PFSK-1 (cell line): ENCODE measurements around the gene TCEANC.

Source experiments
- FOXP2 ChIP-seq: optimal IDR thresholded peaks from 2 replicates; pipeline ENCODE3; 2011; ENCODE audit warnings: borderline replicate concordance, control low read depth, inconsistent platforms; ENCODE audit not compliant: insufficient read depth; ENCODE audit errors: extremely low read length, extremely low read depth
- POLR2AphosphoS5 ChIP-seq: IDR thresholded peaks from 2 replicates; pipeline ENCODE4 v1.6.1; 2012; ENCODE audit warnings: low read depth, mild to moderate bottlenecking, control low read depth, low read length, moderate library complexity
- REST ChIP-seq, 2 experiments: IDR thresholded peaks; 2 replicates each; pipeline versions ENCODE4 v1.6.1 to v1.8.0; 2011 to 2012; ENCODE audit warnings: low read depth in 2 of 2, low read length in 2 of 2, control low read depth in 1 of 2, inconsistent platforms in 1 of 2, mild to moderate bottlenecking in 1 of 2, moderate library complexity in 1 of 2; ENCODE audit not compliant: insufficient read depth in 1 of 2
- SIN3A ChIP-seq: IDR thresholded peaks from 2 replicates; pipeline ENCODE4 v1.6.1; 2012; ENCODE audit warnings: mild to moderate bottlenecking, low read length, moderate library complexity, borderline replicate concordance; ENCODE audit not compliant: insufficient read depth
- TAF1 ChIP-seq: IDR thresholded peaks from 2 replicates; pipeline ENCODE4 v1.6.1; 2012; ENCODE audit warnings: low read length, control low read depth, borderline replicate concordance; ENCODE audit not compliant: insufficient read depth

TCEANC gene

GRCh38 chrX:13695601-13696115, 42.7 kb downstream of the TCEANC start:
- no peak for TF ChIP-seq REST (IDR thresholded peaks at IDR 0.05; ENCODE audit: insufficient read depth in 1 of 2, low read depth in 2 of 2, low read length in 2 of 2)
- no peak for TF ChIP-seq SIN3A
- no peak for TF ChIP-seq FOXP2
- no peak for TF ChIP-seq TAF1
- TF ChIP-seq POLR2AphosphoS5: no peak

GRCh38 chrX:13697455-13697854, 44.5 kb downstream of the TCEANC start:
- TF ChIP-seq FOXP2 (no peak), REST (IDR thresholded peaks at IDR 0.05; ENCODE audit: insufficient read depth in 1 of 2, low read depth in 2 of 2, low read length in 2 of 2) (no peak), SIN3A (no peak), TAF1 (no peak), POLR2AphosphoS5 (no peak)

DNA sequence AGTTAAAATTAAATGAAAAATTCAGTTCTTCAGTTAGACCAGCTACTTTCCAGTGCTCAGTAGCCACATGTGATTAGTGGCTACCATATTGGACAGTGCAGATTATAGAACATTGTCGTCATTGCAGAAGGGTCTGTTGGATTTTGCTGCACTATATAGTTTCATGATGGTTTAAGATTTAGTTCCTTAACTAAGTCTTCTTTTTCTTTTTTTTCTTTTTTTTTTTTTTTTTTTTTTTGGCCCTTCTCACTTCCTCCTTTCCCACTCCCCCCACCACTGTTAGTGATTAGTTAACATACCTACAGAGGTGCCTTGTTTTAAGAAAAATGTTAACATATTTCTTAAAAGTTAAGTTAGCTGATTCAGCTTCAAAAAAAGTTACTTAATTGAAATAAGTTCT, 45.0 kb downstream of the TCEANC start:
- TF ChIP-seq FOXP2: no peak
- TF ChIP-seq POLR2AphosphoS5: no peak
- no peak for TF ChIP-seq SIN3A
- no peak for TF ChIP-seq TAF1
- TF ChIP-seq REST (IDR thresholded peaks at IDR 0.05; ENCODE audit: insufficient read depth in 1 of 2, low read depth in 2 of 2, low read length in 2 of 2): no peak

GRCh38 chrX:13698432-13698831, 45.5 kb downstream of the TCEANC start:
- TF ChIP-seq POLR2AphosphoS5 (no peak), REST (IDR thresholded peaks at IDR 0.05; ENCODE audit: insufficient read depth in 1 of 2, low read depth in 2 of 2, low read length in 2 of 2) (no peak), SIN3A (no peak), FOXP2 (no peak), TAF1 (no peak)

- TF ChIP-seq REST (IDR thresholded peaks at IDR 0.05; ENCODE audit: insufficient read depth in 1 of 2, low read depth in 2 of 2, low read length in 2 of 2): no peak
- TF ChIP-seq POLR2AphosphoS5: no peak
- TF ChIP-seq FOXP2: no peak
- no peak for TF ChIP-seq SIN3A
- TF ChIP-seq TAF1: no peak
These were observed 46.4 kb downstream of the TCEANC start for GRCh38 chrX:13699183-13699826.
